Hematopoietic multipotent progenitor cell treated with erythropoietin and hydrocortisone succinate and interleukin-3 and kit ligand, for 17 days (in vitro differentiated cells): ENCODE results near the gene HMGN4.
A peak's percentile ranks its signal among the peaks of the same experiment; 100 is the strongest.
"Not testable (repeated sequence)": the region's sequence is repeated elsewhere in the genome, so short reads cannot be mapped to it uniquely, and the experiment has no call there.

ENCODE experiments used
- DNase-seq: peaks from one replicate; pipeline ENCODE4 v3.0.0-alpha.2; 2015; ENCODE audit warnings: low spot score

Gene HMGN4

GRCh38 chr6:26537846-26538571 is at the start of gene HMGN4:
HMGN4 (plus strand) TSS chr6:26538366; CDS start chr6:26545207, 6,841 bp downstream.
- peak; percentile 95 for DNase-seq

- DNase-seq = no peak
Measured at GRCh38 chr6:26489996-26490964, 47.9 kb upstream of the HMGN4 start.

GRCh38 chr6:26491604-26492003 is 46.6 kb upstream of the HMGN4 start:
- no peak for DNase-seq

GRCh38 chr6:26493258-26493657 is 44.9 kb upstream of the HMGN4 start:
- DNase-seq = no peak

GRCh38 chr6:26494117-26494516 is 44.0 kb upstream of the HMGN4 start:
- no peak for DNase-seq

- no peak for DNase-seq
Measured at GRCh38 chr6:26495281-26495680, 42.9 kb upstream of the HMGN4 start.

- DNase-seq = no peak
Measured at GRCh38 chr6:26497610-26498009, 40.6 kb upstream of the HMGN4 start.

- DNase-seq = no peak
Measured at GRCh38 chr6:26500102-26500501, 38.1 kb upstream of the HMGN4 start, which contains the start of gene BTN1A1. BTN1A1 (plus strand) TSS chr6:26500303; CDS start chr6:26501287, 984 bp downstream.

GRCh38 chr6:26501482-26501986 is 36.6 kb upstream of the HMGN4 start:
- no peak for DNase-seq

- DNase-seq = no peak
Measured at GRCh38 chr6:26502165-26502564, 36.0 kb upstream of the HMGN4 start.

- DNase-seq = no peak
Measured at GRCh38 chr6:26502626-26503025, 35.5 kb upstream of the HMGN4 start.

- DNase-seq = no peak
Measured at GRCh38 chr6:26507658-26508057, 30.5 kb upstream of the HMGN4 start.

- not testable (repeated sequence) for DNase-seq
Measured at GRCh38 chr6:26511033-26511432, 27.1 kb upstream of the HMGN4 start.

GRCh38 chr6:26514984-26515383 is 23.2 kb upstream of the HMGN4 start:
- no peak for DNase-seq

GRCh38 chr6:26516481-26517427 is 21.4 kb upstream of the HMGN4 start:
- no peak for DNase-seq

GRCh38 chr6:26519359-26519758 is 18.8 kb upstream of the HMGN4 start:
- DNase-seq = no peak

GRCh38 chr6:26520237-26520849 is 17.8 kb upstream of the HMGN4 start:
- no peak for DNase-seq

GRCh38 chr6:26520850-26521599 is 17.1 kb upstream of the HMGN4 start:
- DNase-seq = peak; percentile 94

- peak; percentile 88 for DNase-seq
Measured at GRCh38 chr6:26521600-26522391, 16.4 kb upstream of the HMGN4 start.
